K562 (cell line): Measurements from ENCODE around the gene AMBRA1.
A peak's percentile ranks its signal among the peaks of the same experiment; 100 is the strongest.

Source experiments
- CEBPB ChIP-seq: fragments of 450-650 bp; IDR thresholded peaks from 2 replicates; pipeline ENCODE4 v1.6.1; 2016; ENCODE audit warnings: missing genetic modification characterization, missing compliant biosample characterization
- EZH2 ChIP-seq: IDR thresholded peaks from 2 replicates; pipeline ENCODE4 v1.6.1; 2012; ENCODE audit warnings: low read depth, mild to moderate bottlenecking, inconsistent platforms, low read length, borderline replicate concordance
- MXI1 ChIP-seq: IDR thresholded peaks from 2 replicates; pipeline ENCODE4 v1.6.1; 2011; ENCODE audit warnings: low read depth, mild to moderate bottlenecking, improper control_type of control experiment, low read length
- TCF7 ChIP-seq: sonication (generic); IDR thresholded peaks from 2 replicates; pipeline ENCODE4 v1.6.1; 2016; ENCODE audit warnings: antibody characterized with exemption, borderline replicate concordance
- TCF7L2 ChIP-seq: fragments of 150-350 bp; IDR thresholded peaks from 2 replicates; pipeline ENCODE4 v1.6.1; 2016; ENCODE audit warnings: low read depth, mild to moderate bottlenecking, low read length, moderate library complexity
- TF ChIP-seq, protein P1 (sequence below): sonication (generic); IDR thresholded peaks from 2 replicates; pipeline ENCODE4 v1.6.1; 2016
- TF ChIP-seq, protein P2 (sequence below), 3 experiments: IDR thresholded peaks in 2 of 3; conservative IDR thresholded peaks in 1 of 3; 2 replicates each; pipeline ENCODE4 v1.5.1; 2011 to 2012; ENCODE audit warnings: low read length in 3 of 3, mild to moderate bottlenecking in 3 of 3, control low read depth in 2 of 3, improper control_type of control experiment in 1 of 3, inconsistent platforms in 1 of 3, low read depth in 1 of 3, mixed read lengths in 1 of 3, moderate library complexity in 1 of 3; ENCODE audit not compliant: insufficient read depth in 2 of 3

DNA sequence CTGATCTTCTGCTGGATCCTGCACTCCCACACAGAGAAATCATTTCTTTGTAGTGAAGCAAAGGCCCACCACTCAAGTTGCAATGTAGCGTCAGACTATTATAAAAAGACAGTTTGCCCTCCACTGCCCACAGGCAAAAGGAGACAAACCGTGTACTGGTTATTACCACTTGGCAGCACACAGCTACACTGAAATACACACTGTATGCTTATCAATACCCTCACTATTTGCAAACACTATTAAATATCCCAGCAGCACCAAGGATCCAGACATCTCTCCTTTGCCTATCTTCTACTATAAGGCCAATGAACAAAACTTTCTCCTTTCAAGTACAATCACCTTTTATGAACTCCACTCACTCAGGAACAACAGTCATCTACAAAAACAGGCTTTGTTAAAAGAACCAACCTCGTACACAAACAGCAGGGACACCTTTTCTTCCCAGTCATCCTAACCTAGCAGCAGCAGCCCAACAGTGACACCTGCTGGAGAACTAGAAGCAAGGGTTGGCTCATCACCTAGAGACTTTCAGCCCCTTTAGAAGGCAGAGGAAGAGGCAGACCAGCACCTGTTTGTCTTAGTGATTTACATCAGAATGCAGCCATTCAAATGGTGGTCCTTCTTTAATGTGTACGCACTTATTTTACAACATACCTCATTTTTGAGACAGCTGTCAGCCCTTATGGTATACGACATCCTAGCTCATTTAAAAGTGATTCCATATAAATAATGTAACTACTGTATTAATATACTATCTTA lies 56.1 kb downstream of the AMBRA1 start:
- TF ChIP-seq, protein P1, sequence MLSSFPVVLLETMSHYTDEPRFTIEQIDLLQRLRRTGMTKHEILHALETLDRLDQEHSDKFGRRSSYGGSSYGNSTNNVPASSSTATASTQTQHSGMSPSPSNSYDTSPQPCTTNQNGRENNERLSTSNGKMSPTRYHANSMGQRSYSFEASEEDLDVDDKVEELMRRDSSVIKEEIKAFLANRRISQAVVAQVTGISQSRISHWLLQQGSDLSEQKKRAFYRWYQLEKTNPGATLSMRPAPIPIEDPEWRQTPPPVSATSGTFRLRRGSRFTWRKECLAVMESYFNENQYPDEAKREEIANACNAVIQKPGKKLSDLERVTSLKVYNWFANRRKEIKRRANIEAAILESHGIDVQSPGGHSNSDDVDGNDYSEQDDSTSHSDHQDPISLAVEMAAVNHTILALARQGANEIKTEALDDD: peak; percentile 19; the same call in 1 of the 2 replicates
- TF ChIP-seq, protein P2, sequence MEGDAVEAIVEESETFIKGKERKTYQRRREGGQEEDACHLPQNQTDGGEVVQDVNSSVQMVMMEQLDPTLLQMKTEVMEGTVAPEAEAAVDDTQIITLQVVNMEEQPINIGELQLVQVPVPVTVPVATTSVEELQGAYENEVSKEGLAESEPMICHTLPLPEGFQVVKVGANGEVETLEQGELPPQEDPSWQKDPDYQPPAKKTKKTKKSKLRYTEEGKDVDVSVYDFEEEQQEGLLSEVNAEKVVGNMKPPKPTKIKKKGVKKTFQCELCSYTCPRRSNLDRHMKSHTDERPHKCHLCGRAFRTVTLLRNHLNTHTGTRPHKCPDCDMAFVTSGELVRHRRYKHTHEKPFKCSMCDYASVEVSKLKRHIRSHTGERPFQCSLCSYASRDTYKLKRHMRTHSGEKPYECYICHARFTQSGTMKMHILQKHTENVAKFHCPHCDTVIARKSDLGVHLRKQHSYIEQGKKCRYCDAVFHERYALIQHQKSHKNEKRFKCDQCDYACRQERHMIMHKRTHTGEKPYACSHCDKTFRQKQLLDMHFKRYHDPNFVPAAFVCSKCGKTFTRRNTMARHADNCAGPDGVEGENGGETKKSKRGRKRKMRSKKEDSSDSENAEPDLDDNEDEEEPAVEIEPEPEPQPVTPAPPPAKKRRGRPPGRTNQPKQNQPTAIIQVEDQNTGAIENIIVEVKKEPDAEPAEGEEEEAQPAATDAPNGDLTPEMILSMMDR (IDR thresholded peaks at IDR 0.05 in 2 of 3, conservative IDR thresholded peaks at IDR 0.05 in 1 of 3; ENCODE audit: insufficient read depth in 2 of 3, low read depth in 1 of 3, low read length in 3 of 3): peak; percentile 92 to 93 (median 93)
- TF ChIP-seq TCF7L2: no peak
- TF ChIP-seq EZH2: no peak
- no peak for TF ChIP-seq MXI1
- TF ChIP-seq TCF7: no peak
- TF ChIP-seq CEBPB (tag): no peak
